Measurements from ENCODE around the gene HAVCR2.

GRCh38 chr5:157072508-157072907 lies 36.3 kb downstream of the HAVCR2 start:
- TF ChIP-seq POLR2A (IDR thresholded peaks at IDR 0.05): no peak
- TF ChIP-seq CTCF (IDR thresholded peaks at IDR 0.05): no peak
